Karpas-422 (cell line): ENCODE results near the gene NPC1L1. TPM values are rescaled to one million over a fixed set of nuclear protein-coding genes. Genes with fewer than 3 reads are reported as not detected.

ENCODE experiments used
- DNase-seq: peaks from one replicate; pipeline ENCODE4 v3.0.0-alpha.2; 2015
- H2AFZ ChIP-seq: fragments of 200-600 bp; sonication (generic); 2 replicates; pipeline ENCODE4 v1.6.1; 2014; ENCODE audit warnings: antibody characterized with exemption, low read length, mixed read lengths
- H3K27ac ChIP-seq: fragments of 200-600 bp; sonication (generic); 2 replicates; pipeline ENCODE4 v1.5.1; 2014; ENCODE audit warnings: mild to moderate bottlenecking, low read length, moderate library complexity
- H3K27me3 ChIP-seq: fragments of 200-600 bp; sonication (generic); 2 replicates; pipeline ENCODE4 v1.6.1; 2014; ENCODE audit warnings: low read length, mixed read lengths
- H3K36me3 ChIP-seq: fragments of 200-600 bp; sonication (generic); 2 replicates; pipeline ENCODE4 v1.6.1; 2014; ENCODE audit warnings: low read length, mixed read lengths; ENCODE audit not compliant: insufficient read depth
- H3K4me1 ChIP-seq: fragments of 200-600 bp; sonication (generic); 2 replicates; pipeline ENCODE4 v1.6.1; 2014; ENCODE audit warnings: mild to moderate bottlenecking, low read length, mixed read lengths
- H3K4me2 ChIP-seq: fragments of 200-600 bp; sonication (generic); 2 replicates; pipeline ENCODE4 v1.6.1; 2014; ENCODE audit warnings: low read length, low read depth, mild to moderate bottlenecking; ENCODE audit not compliant: poor library complexity, severe bottlenecking
- H3K4me3 ChIP-seq: fragments of 200-600 bp; sonication (generic); 2 replicates; pipeline ENCODE4 v1.5.1; 2014; ENCODE audit warnings: mild to moderate bottlenecking, antibody characterized with exemption, low read length, mixed read lengths
- H3K79me2 ChIP-seq: fragments of 200-600 bp; sonication (generic); 2 replicates; pipeline ENCODE4 v1.6.1; 2014; ENCODE audit warnings: mild to moderate bottlenecking, low read length, mixed read lengths
- H3K9ac ChIP-seq: fragments of 200-600 bp; sonication (generic); 2 replicates; pipeline ENCODE4 v1.6.0; 2014; ENCODE audit warnings: low read length
- H3K9me2 ChIP-seq: fragments of 200-600 bp; sonication (generic), shearing (Covaris generic); replicated peaks from 2 replicates; pipeline ENCODE4 v1.6.0; 2014; ENCODE audit warnings: mild to moderate bottlenecking, low read length, moderate library complexity; ENCODE audit not compliant: insufficient read depth
- H3K9me3 ChIP-seq: fragments of 300-700, 200-600 bp; sonication (generic); 2 replicates; pipeline ENCODE4 v1.6.1; 2014; ENCODE audit warnings: low read length, mixed read lengths
- H4K20me1 ChIP-seq: fragments of 200-600 bp; sonication (generic); 2 replicates; pipeline ENCODE4 v1.6.1; 2014; ENCODE audit warnings: mild to moderate bottlenecking, antibody characterized with exemption, low read length, low read depth; ENCODE audit not compliant: insufficient read depth
- total RNA-seq: library from RNA; depleted of rRNA; stranded (reverse); fragments of >200 nt; shearing (Covaris generic); gene quantifications from 2 replicates; pipeline ENCODE4 v1.2.3, GENCODE V29; 2014; ENCODE audit warnings: low replicate concordance

NPC1L1 gene
- total RNA-seq, 1 experiment from 2014 or later: not detected

DNA sequence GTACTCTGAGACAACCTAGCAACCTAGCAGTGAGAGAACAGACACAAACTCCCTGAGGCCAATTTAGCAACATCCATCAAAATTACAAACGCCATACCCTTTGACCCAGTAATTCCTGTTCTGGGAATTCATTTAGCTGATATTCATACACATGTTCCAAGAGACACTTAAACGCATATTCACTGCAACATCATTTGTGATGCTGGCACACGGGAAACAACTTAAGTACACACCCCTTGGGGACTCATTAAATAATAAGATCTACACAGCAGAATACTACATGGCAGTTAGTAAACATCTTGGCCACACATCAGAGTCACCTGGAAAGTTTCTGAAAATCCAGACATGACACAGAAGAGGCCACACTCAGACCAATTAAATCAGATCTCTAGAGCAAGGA lies 68.3 kb downstream of the NPC1L1 start:
- H3K79me2 ChIP-seq: peaks cover 94% of the 10 kb centered on the region
- peaks cover 45% of the 10 kb centered on the region for H3K4me1 ChIP-seq
- peaks cover 33% of the 10 kb centered on the region; the same call in 1 of the 2 replicates for H3K36me3 ChIP-seq
- no peak overlapping the region for H3K9ac ChIP-seq
- H3K9me3 ChIP-seq: no peaks in the 10 kb centered on the region
- H3K4me3 ChIP-seq: no peak overlapping the region
- no peak for DNase-seq
- H3K27me3 ChIP-seq: no peaks in the 10 kb centered on the region
- 0 out of 2 replicates have a peak, but pooled peaks cover 5% of the 10 kb centered on the region for H4K20me1 ChIP-seq
- no peak overlapping the region for H3K27ac ChIP-seq
- H3K4me2 ChIP-seq: no peak overlapping the region
- H2AFZ ChIP-seq: no peak overlapping the region
- H3K9me2 ChIP-seq: no peaks in the 10 kb centered on the region

DNA sequence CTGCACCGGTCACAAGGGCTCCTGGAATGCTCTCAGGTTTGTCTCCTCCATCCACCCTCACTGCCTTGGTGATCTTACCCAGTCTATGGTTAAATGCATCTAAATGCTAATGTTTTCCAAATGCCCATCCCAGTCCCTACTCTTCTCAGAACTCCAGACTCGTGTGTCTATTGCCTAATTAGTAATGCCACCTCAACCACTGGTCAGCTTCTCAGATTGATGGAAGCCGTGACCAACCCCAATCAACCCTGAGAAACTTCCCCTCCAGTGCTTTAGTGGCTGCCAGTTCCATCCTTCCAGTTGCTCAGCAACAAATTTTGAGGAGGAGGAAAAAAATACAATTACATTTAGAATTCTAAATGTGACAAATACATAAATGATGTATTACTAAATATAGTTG lies 69.3 kb downstream of the NPC1L1 start:
- no peak for DNase-seq
- H3K9me3 ChIP-seq: no peaks in the 10 kb centered on the region
- H3K27ac ChIP-seq: no peak overlapping the region
- no peak overlapping the region for H3K4me3 ChIP-seq
- H3K79me2 ChIP-seq: peaks cover 95% of the 10 kb centered on the region
- H3K4me2 ChIP-seq: no peak overlapping the region
- 0 out of 2 replicates have a peak, but pooled peaks cover under 1% of the 10 kb centered on the region for H4K20me1 ChIP-seq
- H3K4me1 ChIP-seq: peaks cover 47% of the 10 kb centered on the region
- no peaks in the 10 kb centered on the region for H3K27me3 ChIP-seq
- peaks cover 29% of the 10 kb centered on the region; the same call in 1 of the 2 replicates for H3K36me3 ChIP-seq
- no peak overlapping the region for H3K9ac ChIP-seq
- H3K9me2 ChIP-seq: no peaks in the 10 kb centered on the region
- no peak overlapping the region for H2AFZ ChIP-seq

GRCh38 chr7:44471436-44471835 lies 69.7 kb downstream of the NPC1L1 start:
- no peaks in the 10 kb centered on the region for H4K20me1 ChIP-seq
- H3K4me2 ChIP-seq: no peak overlapping the region
- peaks cover 95% of the 10 kb centered on the region for H3K79me2 ChIP-seq
- no peaks in the 10 kb centered on the region for H3K9me3 ChIP-seq
- no peak overlapping the region for H3K27ac ChIP-seq
- no peak overlapping the region for H3K9ac ChIP-seq
- peaks cover 47% of the 10 kb centered on the region for H3K4me1 ChIP-seq
- no peaks in the 10 kb centered on the region for H3K9me2 ChIP-seq
- DNase-seq: no peak
- no peaks in the 10 kb centered on the region for H3K27me3 ChIP-seq
- no peak overlapping the region for H2AFZ ChIP-seq
- no peak overlapping the region for H3K4me3 ChIP-seq
- peaks cover 25% of the 10 kb centered on the region; the same call in 1 of the 2 replicates for H3K36me3 ChIP-seq

- H3K4me2 ChIP-seq: no peak overlapping the region
- peaks cover 20% of the 10 kb centered on the region; the same call in 1 of the 2 replicates for H3K36me3 ChIP-seq
- no peak for DNase-seq
- H3K4me1 ChIP-seq: peaks cover 47% of the 10 kb centered on the region
- H3K9ac ChIP-seq: no peak overlapping the region
- H3K4me3 ChIP-seq: no peak overlapping the region
- H3K27ac ChIP-seq: no peak overlapping the region
- H3K79me2 ChIP-seq: peaks cover 95% of the 10 kb centered on the region
- H3K9me2 ChIP-seq: no peaks in the 10 kb centered on the region
- no peaks in the 10 kb centered on the region for H3K27me3 ChIP-seq
- H3K9me3 ChIP-seq: no peaks in the 10 kb centered on the region
- H2AFZ ChIP-seq: no peak overlapping the region
- H4K20me1 ChIP-seq: no peaks in the 10 kb centered on the region
These were observed 70.4 kb downstream of the NPC1L1 start for GRCh38 chr7:44470628-44471245.

DNA sequence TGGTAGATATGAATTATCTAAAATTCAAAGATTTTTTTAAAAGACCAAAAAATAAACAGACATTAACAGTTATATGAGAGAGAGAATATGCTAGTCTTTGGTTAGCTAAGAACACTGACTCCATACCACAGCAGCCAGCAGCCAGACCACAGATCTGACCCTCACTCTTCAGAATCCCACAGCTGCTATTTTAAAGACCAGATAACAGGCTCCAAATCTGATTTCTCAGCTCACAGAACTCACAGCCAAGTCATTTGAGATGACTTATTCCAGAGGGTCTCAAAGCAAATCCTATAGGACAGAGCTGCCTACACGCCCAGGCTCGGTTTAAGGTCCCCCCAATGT lies 71.0 kb downstream of the NPC1L1 start:
- peaks cover 47% of the 10 kb centered on the region for H3K4me1 ChIP-seq
- no peak overlapping the region for H3K9ac ChIP-seq
- no peaks in the 10 kb centered on the region for H3K9me3 ChIP-seq
- H2AFZ ChIP-seq: no peak overlapping the region
- H4K20me1 ChIP-seq: no peaks in the 10 kb centered on the region
- no peak for DNase-seq
- H3K36me3 ChIP-seq: peaks cover 20% of the 10 kb centered on the region; the same call in 1 of the 2 replicates
- H3K4me2 ChIP-seq: no peak overlapping the region
- H3K27me3 ChIP-seq: no peaks in the 10 kb centered on the region
- H3K4me3 ChIP-seq: no peak overlapping the region
- H3K79me2 ChIP-seq: peaks cover 96% of the 10 kb centered on the region
- H3K27ac ChIP-seq: no peak overlapping the region
- no peaks in the 10 kb centered on the region for H3K9me2 ChIP-seq

GRCh38 chr7:44469461-44470134 lies 71.5 kb downstream of the NPC1L1 start:
- no peak for DNase-seq
- H3K4me3 ChIP-seq: no peak overlapping the region
- no peak overlapping the region for H2AFZ ChIP-seq
- peaks cover 96% of the 10 kb centered on the region for H3K79me2 ChIP-seq
- no peak overlapping the region for H3K4me2 ChIP-seq
- H3K36me3 ChIP-seq: peaks cover 20% of the 10 kb centered on the region; the same call in 1 of the 2 replicates
- H3K4me1 ChIP-seq: peaks cover 45% of the 10 kb centered on the region
- H3K27me3 ChIP-seq: no peaks in the 10 kb centered on the region
- H4K20me1 ChIP-seq: no peaks in the 10 kb centered on the region
- no peaks in the 10 kb centered on the region for H3K9me3 ChIP-seq
- H3K9ac ChIP-seq: no peak overlapping the region
- H3K27ac ChIP-seq: peak overlapping the region; percentile 35; the same call in 1 of the 2 replicates
- no peaks in the 10 kb centered on the region for H3K9me2 ChIP-seq

GRCh38 chr7:44467217-44467548 lies 73.9 kb downstream of the NPC1L1 start:
- Histone ChIP-seq H3K9me2 (no peaks in the 10 kb centered on the region), H3K9ac (no peak overlapping the region), H3K79me2 (peaks cover 91% of the 10 kb centered on the region), H3K36me3 (peaks cover 11% of the 10 kb centered on the region; the same call in 1 of the 2 replicates), H3K4me1 (peaks cover 46% of the 10 kb centered on the region), H3K4me3 (no peak overlapping the region), H3K27me3 (no peaks in the 10 kb centered on the region), H2AFZ (no peak overlapping the region), H3K4me2 (no peak overlapping the region), H3K27ac (no peak overlapping the region), H3K9me3 (no peaks in the 10 kb centered on the region), H4K20me1 (no peaks in the 10 kb centered on the region)
- no peak for DNase-seq

DNA sequence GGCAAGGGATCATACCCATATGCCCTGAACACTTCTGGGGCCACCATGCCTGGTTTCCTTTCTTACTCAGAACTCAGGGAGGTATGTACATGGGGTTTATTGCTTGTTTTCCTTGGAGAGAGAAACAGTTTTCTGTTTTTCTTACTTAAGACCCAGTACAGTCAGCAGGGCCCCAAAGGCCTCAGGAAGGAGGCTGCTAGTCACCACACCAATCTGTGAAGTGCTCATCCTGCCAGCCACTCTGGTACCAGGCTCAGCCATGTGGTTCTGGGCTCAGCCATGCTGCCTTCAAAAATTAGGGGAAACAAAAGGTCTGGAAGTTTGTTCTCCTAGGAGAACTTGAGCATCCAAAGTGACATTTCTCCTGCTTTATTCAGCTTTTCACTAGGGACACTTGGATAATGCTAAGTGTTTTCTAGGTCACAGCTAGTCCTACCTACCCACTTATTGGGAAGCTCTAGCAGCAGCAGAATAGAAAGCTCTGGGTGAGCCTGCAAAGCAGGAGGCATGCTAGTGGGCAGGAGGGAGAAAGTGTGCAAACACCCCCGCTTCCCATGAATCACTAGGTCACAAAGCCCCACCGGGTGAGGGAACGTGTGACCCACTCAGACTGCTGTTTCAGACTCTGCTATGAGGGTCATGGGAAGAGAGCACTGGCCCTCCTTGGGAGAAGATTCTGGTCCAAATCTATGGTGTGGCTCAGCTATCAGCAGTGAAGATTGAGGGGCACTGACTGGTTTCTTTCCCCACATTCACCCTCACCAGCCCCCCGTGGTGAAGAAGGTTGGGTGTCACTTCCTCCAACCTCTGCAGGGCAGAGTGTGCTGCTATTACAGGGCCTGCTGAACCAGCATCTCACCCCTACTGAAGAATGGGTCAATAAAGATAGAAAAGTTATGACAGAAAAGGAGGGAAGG lies 74.6 kb downstream of the NPC1L1 start:
- no peak overlapping the region for H2AFZ ChIP-seq
- H3K27ac ChIP-seq: peak overlapping the region; percentile 57
- no peaks in the 10 kb centered on the region for H3K27me3 ChIP-seq
- H3K36me3 ChIP-seq: peaks cover 7% of the 10 kb centered on the region; the same call in 1 of the 2 replicates
- peaks cover 91% of the 10 kb centered on the region for H3K79me2 ChIP-seq
- H3K9me3 ChIP-seq: no peaks in the 10 kb centered on the region
- no peaks in the 10 kb centered on the region for H4K20me1 ChIP-seq
- H3K4me3 ChIP-seq: no peak overlapping the region
- peaks cover 53% of the 10 kb centered on the region for H3K4me1 ChIP-seq
- peak overlapping the region; percentile 42 for H3K4me2 ChIP-seq
- no peaks in the 10 kb centered on the region for H3K9me2 ChIP-seq
- peak overlapping the region; percentile 40; the same call in 1 of the 2 replicates for H3K9ac ChIP-seq
- DNase-seq: no peak
